EL (cell line): ENCODE results near the gene ELAVL4.
"Not testable (repeated sequence)": the region's sequence is repeated elsewhere in the genome, so short reads cannot be mapped to it uniquely, and the experiment has no call there.

ENCODE experiments used
- DNase-seq: peaks from one replicate; pipeline ENCODE4 v3.0.0-alpha.2; 2016

The ELAVL4 gene

DNA sequence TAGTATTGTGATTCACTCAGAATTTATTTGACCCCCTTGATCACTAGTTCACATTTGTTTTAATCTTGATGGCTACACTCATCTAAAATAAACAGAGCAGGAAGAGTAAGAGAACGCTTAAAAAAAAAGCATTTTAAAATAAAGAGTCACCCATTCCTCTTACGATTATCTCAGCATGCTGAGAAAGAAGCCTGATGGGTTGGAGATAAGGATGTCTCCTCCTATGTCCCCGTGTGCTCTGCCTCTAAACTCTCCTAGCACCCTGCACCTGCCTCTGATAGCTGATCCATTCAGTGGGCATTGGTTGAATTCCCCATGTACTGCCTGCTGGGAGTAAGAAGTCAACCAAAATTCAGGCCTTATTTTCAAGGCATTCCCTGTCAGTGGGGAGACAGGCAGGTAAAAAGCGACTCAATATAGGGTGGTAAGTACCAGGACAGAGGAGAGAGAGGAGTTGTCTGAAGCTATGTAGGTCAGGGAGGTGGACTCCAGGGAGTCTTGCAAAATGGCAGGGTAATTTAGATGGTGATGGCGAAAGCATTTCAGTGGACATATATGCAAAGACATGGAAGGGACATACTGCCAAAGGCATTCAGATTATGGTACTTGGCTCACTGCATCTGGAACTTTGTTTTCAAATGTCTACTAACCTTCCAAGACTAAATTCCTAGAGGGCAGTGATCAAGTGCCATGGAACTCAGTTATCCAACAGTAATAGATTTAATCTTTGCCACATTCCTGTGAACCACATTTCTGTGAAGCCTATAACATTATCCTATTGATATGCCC, 18.4 kb downstream of the ELAVL4 start:
- DNase-seq, result no peak

DNA sequence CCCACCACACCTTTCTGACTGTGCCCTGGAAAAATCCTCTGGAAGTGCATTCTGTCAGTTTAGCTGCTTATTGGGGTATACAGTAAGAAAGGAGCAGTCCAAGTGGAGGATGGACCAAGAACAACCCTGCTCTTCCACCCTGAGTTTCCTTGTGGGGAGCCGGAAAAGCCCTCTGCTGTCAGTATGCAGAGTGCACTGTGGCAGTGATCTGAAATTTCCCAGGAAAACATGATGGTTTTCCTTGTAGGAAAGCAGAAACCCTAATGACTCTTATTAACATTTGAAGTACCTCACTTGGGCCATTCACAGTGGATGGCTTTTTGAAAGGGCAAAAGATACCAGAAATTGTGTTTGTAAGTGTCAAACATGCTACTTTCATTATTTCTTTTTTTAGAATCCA, 20.5 kb downstream of the ELAVL4 start:
- no peak for DNase-seq

DNA sequence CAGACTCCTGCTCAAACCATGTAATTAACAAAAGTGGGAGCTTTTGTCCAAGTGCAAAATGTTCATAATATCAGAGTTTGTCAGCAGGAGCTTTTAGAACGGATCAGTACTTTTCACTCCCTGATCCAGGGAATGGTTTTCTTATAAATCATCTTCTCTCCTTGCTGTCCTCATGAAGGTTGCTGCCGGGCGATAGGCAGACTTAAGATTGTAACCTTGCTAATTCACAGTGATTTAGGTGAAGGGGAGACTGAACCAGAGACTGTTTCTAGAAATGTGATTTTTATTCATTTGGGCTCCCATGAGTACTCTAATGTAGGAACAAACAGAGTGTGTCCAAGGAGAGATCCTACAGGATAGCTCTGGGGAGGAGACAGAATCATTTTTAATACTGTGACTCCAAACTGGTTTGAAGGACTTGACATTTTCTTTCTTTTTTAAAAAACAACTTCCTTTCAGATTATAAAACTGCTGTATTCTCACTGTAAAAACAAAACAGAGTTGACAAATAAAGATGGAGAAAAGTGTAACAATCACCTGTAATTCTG, 23.7 kb downstream of the ELAVL4 start:
- no peak for DNase-seq

DNA sequence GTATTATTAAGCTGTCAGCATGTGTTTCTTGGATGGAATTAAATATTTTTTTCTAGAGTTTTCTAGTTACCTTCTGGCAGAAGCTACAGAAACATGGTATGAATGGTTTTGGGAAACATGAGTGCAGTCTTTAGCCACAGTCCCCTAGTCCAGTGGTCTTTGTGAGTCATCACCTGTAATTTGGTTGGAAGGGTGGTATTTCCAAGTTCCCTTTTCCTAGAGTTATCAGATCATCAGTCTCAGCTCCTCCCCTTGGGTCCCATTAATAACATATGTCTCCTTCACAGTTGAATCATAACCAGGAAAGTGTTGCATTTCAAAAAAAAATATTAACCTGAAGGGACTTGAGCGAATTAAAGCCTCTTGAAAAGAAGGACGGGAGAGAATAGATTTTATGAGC, 27.0 kb downstream of the ELAVL4 start:
- no peak for DNase-seq

DNA sequence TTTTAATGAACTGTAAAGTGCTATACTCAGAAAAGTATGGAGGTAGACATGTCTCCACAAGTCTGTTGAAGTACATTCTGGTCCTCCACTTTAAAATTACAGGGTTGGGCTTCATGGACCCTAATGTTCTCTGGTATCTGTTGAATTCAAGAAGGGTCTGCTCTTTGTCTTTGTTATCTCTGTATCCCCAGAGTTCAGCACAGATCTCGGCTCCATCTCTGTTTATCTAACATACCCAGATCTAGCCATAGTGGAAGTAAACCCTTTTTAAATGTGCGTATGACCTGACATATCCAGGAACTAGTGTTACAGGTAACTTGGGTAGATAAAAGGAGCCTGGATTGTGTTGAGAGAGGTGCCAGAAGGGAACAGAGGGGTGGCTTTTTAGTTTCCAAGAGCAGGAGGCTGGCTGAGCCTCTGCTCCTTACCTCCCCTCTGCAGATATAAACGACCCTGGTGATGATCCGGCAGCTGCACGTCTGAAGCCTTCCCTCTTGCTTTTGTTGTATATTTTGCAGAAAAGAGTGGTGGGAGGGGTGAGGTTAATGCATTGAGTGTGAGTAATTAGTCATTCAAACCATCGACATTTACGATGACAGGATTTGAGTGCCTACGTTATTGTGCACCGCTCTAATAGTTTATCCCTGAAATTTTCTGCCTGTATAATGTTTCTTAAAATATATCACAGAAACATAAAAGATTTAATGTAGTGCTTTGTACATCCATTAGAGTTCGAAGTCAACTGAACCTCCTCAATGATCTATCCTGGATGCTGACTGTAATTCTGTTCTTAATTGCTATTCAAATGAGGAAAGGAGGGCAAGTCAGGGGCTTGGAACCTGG, 30.8 kb downstream of the ELAVL4 start:
- DNase-seq, result no peak

DNA sequence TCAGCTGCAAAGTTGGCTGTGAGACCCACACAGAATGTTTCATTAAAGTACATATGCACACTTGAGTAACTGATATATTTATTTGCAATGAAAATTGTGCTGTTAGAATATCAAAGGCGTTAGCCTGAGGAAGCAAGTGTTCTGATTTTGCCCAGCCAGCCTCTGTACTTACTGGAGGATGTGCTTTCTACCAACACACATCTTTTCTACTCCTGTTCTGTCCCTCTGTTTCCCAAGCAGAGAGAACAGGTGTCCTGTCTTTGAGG, 31.4 kb downstream of the ELAVL4 start:
- no peak for DNase-seq

DNA sequence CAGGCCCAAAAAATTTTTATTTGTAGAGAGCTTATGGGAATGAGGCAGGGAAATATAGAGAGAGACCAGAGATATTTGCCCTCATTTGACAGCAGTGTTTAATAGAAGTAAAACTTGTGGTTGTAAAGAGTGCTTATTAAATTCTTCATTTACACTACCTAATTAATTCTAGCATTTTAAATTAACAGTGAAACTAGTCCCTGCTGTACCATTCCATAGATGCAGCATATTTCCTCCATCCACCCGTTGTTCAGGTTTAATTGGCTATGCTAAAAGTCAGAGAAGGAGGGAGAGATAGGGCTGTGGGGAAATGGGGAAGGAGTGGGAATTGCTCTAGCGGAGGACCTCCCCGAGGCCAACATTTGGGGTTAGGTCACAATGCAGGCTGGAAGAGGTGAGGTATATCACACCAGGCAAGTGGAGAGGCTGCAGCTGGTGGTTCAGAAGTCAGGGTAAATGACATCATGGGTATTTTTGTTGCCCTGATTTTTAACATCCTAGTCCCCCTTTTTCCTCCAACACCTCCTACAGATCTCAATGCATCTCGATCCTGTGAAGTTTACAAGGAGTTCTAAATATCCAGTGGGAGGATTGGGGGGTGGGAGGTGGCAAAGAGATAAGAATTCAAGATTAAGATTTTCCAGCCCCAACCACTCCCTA, 38.6 kb downstream of the ELAVL4 start:
- no peak for DNase-seq

DNA sequence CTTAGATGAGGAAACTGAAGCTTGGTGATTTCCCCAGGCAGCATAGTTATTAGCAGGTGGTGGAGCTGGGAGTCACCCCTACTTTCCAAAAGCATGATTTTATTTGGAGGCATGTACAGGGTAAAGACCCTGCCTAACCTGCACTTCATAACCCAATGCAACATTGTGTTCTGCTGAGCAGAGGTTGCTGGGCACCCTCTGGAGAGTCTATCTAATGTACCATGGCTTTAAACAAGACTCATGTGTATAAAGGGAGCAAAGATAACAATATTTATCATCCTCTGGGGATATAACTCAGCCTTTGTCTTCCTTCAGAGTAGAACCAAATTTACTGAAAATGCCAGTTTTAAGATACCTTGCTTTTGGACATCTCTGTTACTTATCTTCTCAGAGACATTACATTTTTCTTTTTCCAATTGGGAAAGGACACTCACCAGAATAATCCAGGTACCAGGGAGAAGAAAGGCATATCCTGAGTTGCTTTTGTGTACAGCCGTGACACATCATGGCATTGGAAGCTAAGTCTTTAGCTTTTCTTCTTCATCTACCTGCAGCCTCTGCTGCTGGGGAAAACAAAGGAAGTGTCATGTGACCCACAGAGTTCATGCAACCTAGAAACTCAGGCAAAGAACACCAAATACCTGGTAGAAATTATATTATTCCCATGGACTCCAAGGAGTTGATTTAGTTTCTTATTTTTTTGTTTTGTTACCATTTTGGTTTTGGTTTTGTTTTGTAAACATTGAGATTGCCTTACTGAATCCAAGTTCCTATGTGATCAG, 39.6 kb downstream of the ELAVL4 start:
- DNase-seq, result no peak

DNA sequence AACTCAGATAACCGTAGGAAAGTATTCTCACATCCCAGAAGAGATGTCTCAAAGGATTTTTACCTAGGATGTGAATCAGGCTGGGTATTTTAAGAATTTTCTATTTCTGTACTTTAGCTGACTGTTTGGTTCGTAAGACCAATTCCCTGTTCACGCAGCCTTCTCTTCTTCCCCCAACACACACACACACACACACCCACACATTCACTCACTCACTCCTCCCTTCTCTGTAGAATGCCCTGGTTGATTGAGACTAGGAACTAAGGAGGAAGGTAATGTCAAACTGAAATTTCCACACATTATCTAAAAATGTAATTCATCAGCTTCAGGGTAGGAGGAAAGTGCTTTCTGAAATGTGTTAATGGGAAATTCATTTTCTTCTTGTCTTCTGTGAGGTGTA, 43.5 kb downstream of the ELAVL4 start:
- no peak for DNase-seq

DNA sequence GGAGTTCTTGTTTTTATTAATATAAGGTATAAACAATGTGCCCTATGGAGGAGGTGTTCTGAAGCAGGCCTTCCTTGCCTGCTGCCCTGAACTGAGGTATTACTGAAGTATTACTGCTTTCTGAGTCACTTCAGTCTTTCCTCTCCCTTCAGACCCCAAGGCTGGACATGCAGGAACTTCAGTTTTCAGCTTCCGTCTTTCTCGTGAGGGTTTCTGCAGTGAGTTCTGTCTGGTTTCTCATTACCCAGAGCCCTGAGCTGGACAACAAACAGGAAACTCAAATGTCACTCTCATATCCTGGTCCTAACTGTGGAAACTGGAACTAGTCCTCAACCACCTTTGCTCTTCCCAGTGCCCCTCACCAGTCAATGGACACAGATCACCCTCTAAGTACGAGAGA, 46.8 kb downstream of the ELAVL4 start:
- DNase-seq, result no peak

DNA sequence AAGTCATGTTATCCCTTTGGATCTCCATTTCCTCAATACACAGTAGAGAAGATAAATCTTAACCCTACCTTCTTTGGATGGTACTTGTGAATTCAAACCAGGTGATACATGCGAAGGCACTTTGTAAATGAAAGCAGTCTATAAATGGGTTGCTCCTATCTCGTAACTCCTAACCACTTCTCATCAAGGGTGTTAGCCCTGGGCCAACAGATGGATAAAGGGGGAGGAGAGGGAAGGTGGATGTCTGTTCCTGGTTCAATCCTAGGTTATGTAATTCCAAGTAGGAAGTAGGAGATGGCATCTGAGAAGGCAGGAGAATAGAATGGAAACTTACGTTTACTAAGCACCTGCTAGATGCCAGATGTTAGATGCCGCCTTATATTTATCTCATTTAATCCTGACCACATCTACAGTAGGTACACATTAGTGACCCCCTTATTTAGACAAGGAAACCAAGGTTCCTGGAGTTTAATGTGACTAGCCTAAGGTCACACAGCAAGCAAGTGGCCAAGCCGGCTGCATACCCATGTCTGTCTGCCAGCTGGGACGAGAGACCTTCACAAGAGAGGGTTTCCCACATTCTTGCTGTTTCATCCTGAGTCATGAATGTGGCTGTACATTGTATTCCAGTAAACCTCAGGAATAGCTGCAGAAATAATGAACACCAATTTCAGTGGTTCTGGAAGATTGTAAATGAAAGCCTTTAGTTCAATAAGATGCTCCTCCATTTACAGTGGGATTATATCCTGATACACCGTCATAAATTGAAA, 47.7 kb downstream of the ELAVL4 start:
- DNase-seq, result no peak

DNA sequence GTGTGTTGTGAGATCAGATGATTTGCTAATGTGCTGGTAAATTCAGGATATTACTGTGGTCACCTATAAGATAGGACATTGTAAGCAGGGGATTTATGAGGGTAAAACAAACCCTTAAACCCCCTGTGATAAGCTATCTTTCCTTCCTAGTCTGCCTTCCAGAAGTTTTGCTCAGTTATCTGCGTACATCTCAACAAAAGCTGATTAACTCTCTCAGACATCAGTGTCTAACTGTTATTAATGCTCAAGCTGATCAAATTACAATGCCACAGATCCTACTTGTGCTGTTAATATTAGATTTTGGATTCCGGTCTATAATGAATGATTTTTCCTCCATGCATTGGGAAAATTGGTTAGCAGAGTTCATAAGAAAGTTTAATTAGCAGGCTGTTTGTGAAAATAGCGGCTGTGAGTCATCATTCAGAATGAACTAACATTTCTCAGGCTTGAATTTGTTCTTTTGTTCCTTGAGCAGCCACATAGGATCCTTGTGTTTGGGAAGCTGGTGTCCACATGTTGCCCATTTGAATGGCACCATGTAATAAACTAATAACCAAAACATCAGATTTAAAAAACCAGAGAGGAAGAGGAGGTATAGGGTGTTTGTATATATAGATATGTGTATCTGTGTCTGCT, 48.7 kb downstream of the ELAVL4 start:
- no peak for DNase-seq

DNA sequence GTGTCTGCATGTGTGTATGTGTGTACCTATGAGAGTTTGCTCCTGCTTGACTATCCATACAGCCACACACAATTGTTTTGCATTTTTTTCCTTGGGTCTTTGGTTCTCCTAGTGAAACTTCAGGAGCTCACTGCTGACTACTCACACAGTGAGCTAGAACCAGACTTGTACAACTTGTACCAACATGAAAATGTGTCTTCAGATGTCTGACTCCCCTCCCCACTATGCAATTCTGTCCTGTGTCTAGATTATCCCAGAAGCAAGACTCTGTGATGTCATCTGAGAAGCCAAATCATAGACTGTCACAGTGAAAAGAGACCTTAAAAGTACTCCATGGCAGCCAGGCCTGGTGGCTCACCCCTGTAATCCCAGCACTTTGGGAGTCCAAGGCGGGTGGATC, 49.7 kb downstream of the ELAVL4 start:
- no peak for DNase-seq

DNA sequence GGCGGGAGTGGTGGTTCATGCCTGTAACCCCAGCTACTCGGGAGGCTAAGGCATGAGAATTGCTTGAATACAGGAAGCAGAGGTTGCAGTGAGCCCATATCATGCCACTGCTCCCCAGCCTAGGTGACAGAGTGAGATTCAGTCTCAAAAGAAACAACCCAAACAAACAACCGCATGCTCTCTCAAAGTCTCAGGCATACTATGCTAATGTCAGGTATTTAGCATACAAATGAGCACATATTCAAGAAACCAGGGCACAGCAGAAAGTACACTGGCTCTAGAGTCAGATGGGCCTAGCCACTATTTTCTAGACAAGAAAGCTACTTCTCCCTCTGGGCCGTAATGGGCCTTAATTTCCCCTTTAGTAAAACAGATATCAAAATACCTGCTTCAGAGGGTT, 55.0 kb downstream of the ELAVL4 start:
- DNase-seq, result no peak

DNA sequence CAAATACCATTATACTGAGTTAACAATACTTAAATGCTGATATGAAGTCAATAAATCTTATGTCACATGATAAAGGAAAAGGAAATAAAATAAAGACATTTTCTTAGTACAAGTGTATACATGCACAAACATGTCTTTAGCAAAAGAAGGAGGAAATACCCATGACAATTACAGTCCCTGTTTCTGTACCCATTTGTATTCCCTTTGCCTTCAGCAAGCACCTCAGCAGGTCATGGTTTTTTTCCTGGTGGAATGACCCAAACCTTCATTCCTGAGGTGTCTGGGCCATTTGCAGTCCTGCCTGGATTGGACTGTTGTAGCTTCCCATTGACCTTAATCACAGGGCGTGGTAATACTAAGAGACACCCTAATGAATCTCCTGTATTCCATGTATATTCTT, 57.6 kb downstream of the ELAVL4 start:
- DNase-seq, result not testable (repeated sequence)

DNA sequence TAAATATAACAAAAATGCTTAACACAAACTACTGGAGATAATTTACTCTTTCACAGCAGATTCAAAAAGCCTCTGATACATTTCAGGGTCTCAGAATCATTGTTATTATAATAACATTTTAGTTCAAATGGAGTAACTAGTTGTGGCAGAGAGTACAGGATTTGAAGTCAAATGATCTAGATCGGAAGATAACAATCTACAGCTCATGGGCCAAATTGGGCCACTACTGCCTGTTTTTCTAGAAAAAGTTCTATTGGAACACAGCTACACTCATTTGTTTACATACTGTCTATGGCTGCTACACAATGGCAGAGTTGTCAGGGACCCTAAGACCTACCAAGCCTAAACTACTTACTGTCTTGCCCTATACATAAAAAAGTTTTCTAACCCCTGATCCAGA, 63.6 kb downstream of the ELAVL4 start:
- DNase-seq, result no peak

DNA sequence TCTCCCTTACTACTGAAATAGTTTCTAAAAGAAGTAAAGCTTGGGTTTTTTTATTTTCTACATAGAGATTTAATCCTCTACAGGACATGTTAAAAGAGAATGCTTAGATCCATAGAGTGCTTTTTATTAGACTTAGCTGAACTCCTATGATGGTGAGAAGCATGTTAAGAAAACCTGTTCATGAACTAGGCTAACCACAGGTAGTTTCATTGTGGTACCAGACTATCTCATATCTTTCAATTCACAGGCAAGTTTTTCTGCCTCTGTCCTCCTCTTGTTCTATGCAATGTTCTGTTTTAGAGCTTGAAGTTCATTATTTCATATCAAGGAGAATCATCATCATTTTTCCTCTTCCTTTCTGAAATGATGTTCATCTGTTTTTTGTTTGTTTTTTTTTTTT, 65.4 kb downstream of the ELAVL4 start:
- no peak for DNase-seq

DNA sequence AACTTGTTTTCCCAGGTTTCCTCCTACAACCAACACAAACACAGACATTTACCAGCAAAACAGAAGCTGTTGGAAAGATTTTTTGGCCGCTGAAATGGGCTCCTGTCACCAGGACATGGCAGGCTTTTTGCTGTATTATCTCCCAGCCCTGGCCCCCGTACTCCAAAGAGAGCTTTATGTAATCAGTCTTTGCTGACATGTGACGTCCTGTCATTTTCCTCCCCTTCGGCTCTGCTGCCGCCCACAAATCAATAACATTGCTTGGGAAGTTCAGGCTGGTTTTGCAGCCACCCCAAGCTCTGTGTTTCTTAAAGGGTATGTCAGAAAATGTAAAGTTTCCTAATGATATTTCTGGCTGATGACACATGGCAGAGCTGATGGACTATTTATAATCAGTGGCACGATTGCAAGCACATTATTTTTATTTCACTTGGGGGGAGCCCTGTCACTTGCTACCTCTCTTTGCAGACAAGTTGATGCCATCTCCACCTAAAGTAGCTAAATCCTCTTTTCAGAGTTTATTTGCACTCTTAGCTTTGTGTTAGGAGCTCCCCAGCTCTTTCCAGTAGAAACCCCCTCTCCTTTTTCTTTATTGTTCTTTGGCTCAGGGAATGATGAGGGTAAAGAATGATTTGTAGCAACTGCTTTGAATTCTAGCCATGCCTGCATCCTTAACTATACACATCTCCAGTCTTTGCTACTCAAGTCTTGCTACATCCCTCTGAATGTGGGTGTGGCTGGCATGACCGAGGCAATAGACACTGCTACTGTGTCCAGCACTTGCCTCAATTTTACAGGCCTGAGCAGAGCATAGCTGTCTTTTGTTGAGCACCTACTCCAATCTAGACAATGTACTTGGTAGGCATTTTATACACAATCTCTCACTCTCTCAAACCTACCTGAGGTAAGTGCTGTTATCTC, 67.3 kb downstream of the ELAVL4 start:
- DNase-seq, result no peak

DNA sequence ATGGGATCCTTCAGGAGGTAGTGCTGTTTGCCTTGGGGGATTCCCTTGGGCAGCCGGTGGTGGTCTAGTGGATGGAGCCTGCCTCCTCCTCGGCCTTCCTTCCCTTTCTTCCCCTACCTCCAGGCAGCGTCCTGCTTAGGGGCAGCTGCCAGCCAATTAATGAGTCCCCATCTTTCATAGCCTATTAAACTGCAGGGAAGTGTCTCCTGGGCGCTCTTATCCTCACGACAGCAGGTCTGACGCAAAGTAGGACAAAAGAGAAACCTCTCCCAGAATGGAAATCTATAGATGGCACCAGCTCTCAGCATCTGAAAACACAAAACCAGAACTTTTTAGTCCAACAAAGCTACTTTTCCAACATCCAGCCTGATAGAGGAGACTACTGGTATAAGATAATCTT, 69.3 kb downstream of the ELAVL4 start:
- no peak for DNase-seq

DNA sequence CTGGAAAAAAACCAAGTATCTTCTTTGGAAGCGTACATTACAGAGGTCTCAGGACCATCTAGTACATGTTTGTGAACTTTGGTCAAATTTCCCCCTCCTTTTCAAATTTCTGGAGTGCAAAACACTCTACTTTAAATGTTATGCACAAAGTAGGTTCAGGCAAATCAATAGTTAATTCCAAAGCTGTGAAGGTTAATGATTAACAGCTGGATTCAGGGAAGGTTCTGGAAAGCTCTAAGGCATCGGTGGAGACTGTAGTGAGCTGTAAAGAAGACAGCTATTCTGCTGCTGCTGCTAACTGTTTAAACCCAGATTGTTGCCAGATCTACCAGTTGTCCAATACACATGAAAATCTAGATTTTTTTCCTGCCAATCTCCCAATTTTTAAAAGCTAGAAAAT, 70.9 kb downstream of the ELAVL4 start:
- no peak for DNase-seq

DNA sequence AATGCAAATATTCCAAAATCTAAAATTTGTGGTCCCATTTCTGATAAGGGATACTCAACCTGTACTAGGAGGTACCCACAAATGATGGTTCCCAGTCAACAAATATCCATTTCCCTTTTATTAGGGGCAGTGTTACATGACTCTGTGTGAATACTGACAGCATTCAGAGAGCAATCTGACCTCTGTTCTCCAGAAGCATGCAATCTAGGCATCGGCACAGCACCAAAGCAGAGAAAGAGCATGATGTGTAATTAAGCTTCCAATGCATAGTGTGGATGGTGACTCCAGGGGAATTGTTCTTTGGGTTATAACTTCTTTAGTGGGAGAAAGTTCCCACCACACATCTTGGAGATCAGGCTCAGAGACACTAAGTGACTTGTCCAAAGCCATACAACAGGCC, 71.6 kb downstream of the ELAVL4 start:
- no peak for DNase-seq
